IMR-90 (cell line): ENCODE results near the gene TOPORS. TPM values are rescaled to one million over a fixed set of nuclear protein-coding genes. Genes with fewer than 3 reads are reported as not detected.

Source experiments
- ATAC-seq: fragments of 200-7000 bp; cut with Tn5 transposase; 2 replicates; pipeline ENCODE4 v1.9.1; 2020; ENCODE audit warnings: low read depth, mild to moderate bottlenecking, moderate library complexity
- BruUV-seq: library from RNA; stranded (reverse); fragments of 400-500 nt; replicated peaks from 2 replicates; lab custom pipeline; 2021; lab: Mats Ljungman, UMichigan
- CTCF ChIA-PET: fragments of 300-600 bp; formaldehyde crosslinking; extraction: SDS; loops from one replicate; lab custom pipeline; 2021; ENCODE audit warnings: antibody characterized with exemption; lab: Yijun Ruan, JAX
- POLR2A ChIA-PET: fragments of 300-600 bp; sonication (Branson Sonifier 250); formaldehyde crosslinking; loops from one replicate; lab custom pipeline; 2022; ENCODE audit warnings: antibody characterized with exemption; ENCODE audit not compliant: unreplicated experiment; lab: Charles Lee
- DNase-seq: peaks from one replicate; pipeline ENCODE4 v3.0.0; 2013
- H2AFZ ChIP-seq: replicated peaks from 2 replicates; pipeline ENCODE3; 2013; ENCODE audit warnings: low read length, mild to moderate bottlenecking; ENCODE audit not compliant: poor library complexity
- H2AK5ac ChIP-seq: 2 replicates; pipeline ENCODE4 v1.6.1; 2013; ENCODE audit warnings: low read depth, low read length, inconsistent platforms
- H2AK9ac ChIP-seq: replicated peaks from 2 replicates; pipeline ENCODE3; 2013; ENCODE audit warnings: mild to moderate bottlenecking, low read depth, low read length, moderate library complexity; ENCODE audit not compliant: poor library complexity
- H2BK120ac ChIP-seq: 2 replicates; pipeline ENCODE4 v1.6.1; 2013; ENCODE audit warnings: low read depth, low read length, inconsistent platforms
- H2BK15ac ChIP-seq: 3 replicates; pipeline ENCODE4 v1.6.1; 2013; ENCODE audit warnings: low read depth, low read length, inconsistent platforms
- H2BK20ac ChIP-seq: 2 replicates; pipeline ENCODE4 v1.6.1; 2013; ENCODE audit warnings: low read depth, mild to moderate bottlenecking, inconsistent platforms, low read length, moderate library complexity
- H2BK5ac ChIP-seq: 2 replicates; pipeline ENCODE4 v1.6.1; 2013; ENCODE audit warnings: mild to moderate bottlenecking, low read depth, low read length, inconsistent platforms; ENCODE audit not compliant: poor library complexity, severe bottlenecking
- H3K14ac ChIP-seq: replicated peaks from 2 replicates; pipeline ENCODE4 v1.6.1; 2013; ENCODE audit warnings: low read depth, low read length, inconsistent platforms
- H3K18ac ChIP-seq: 2 replicates; pipeline ENCODE4 v1.6.1; 2013; ENCODE audit warnings: low read depth, low read length, control low read depth
- H3K23ac ChIP-seq: 2 replicates; pipeline ENCODE4 v1.6.1; 2013; ENCODE audit warnings: low read depth, low read length, inconsistent platforms
- H3K27ac ChIP-seq: 2 replicates; pipeline ENCODE4 v1.5.1; 2013; ENCODE audit warnings: mild to moderate bottlenecking, control low read depth, low read length; ENCODE audit not compliant: insufficient read depth
- H3K27me3 ChIP-seq: 2 replicates; pipeline ENCODE4 v1.6.1; 2013; ENCODE audit warnings: low read length; ENCODE audit not compliant: control insufficient read depth, insufficient read depth
- H3K36me3 ChIP-seq: 2 replicates; pipeline ENCODE4 v1.6.1; 2013; ENCODE audit warnings: low read length, mixed read lengths; ENCODE audit not compliant: control insufficient read depth, insufficient read depth
- H3K4ac ChIP-seq: 2 replicates; pipeline ENCODE4 v1.6.1; 2013; ENCODE audit warnings: low read depth, low read length, inconsistent platforms
- H3K4me1 ChIP-seq: 2 replicates; pipeline ENCODE4 v1.6.1; 2013; ENCODE audit warnings: low read length, mixed read lengths; ENCODE audit not compliant: control insufficient read depth, insufficient read depth
- H3K4me2 ChIP-seq: 2 replicates; pipeline ENCODE4 v1.6.1; 2013; ENCODE audit warnings: low read depth, mild to moderate bottlenecking, control low read depth, low read length, moderate library complexity
- H3K4me3 ChIP-seq: 2 replicates; pipeline ENCODE4 v1.5.1; 2013; ENCODE audit warnings: low read depth, mild to moderate bottlenecking, control low read depth, low read length, moderate library complexity; ENCODE audit not compliant: insufficient read depth
- H3K56ac ChIP-seq: 2 replicates; pipeline ENCODE4 v1.6.1; 2013; ENCODE audit warnings: low read length, inconsistent platforms; ENCODE audit not compliant: insufficient read depth; ENCODE audit errors: extremely low read depth
- H3K79me1 ChIP-seq, 2 experiments: 2 replicates each; pipeline ENCODE4 v1.6.1; 2013; ENCODE audit warnings: low read length in 2 of 2, inconsistent platforms in 1 of 2, low read depth in 1 of 2
- H3K9ac ChIP-seq: 2 replicates; pipeline ENCODE4 v1.6.1; 2013; ENCODE audit warnings: low read depth, low read length, control low read depth
- H3K9me1 ChIP-seq: 2 replicates; pipeline ENCODE4 v1.6.1; 2013; ENCODE audit warnings: low read length, inconsistent platforms; ENCODE audit not compliant: insufficient read depth
- H3K9me3 ChIP-seq: 2 replicates; pipeline ENCODE4 v1.6.1; 2013; ENCODE audit warnings: low read length; ENCODE audit not compliant: control insufficient read depth, insufficient read depth
- H4K20me1 ChIP-seq: 2 replicates; pipeline ENCODE4 v1.6.1; 2013; ENCODE audit warnings: low read length, inconsistent platforms; ENCODE audit not compliant: insufficient read depth
- H4K5ac ChIP-seq: 2 replicates; pipeline ENCODE4 v1.6.1; 2013; ENCODE audit warnings: mild to moderate bottlenecking, low read depth, low read length, control low read depth
- H4K8ac ChIP-seq, 2 experiments: 2 replicates each; pipeline ENCODE4 v1.6.1; 2013; ENCODE audit warnings: low read depth in 2 of 2, low read length in 2 of 2, control low read depth in 1 of 2, inconsistent platforms in 1 of 2
- H4K91ac ChIP-seq: 2 replicates; pipeline ENCODE4 v1.6.1; 2013; ENCODE audit warnings: low read depth, low read length, inconsistent platforms; ENCODE audit not compliant: insufficient read depth
- BHLHE40 ChIP-seq: fragments of 150-350 bp; IDR thresholded peaks from 2 replicates; pipeline ENCODE4 v1.6.1; 2016; ENCODE audit warnings: mild to moderate bottlenecking, low read depth, low read length
- CEBPB ChIP-seq: IDR thresholded peaks from 2 replicates; pipeline ENCODE4 v1.6.1; 2012; ENCODE audit warnings: low read depth, low read length, improper control_type of control experiment
- CHD1 ChIP-seq: IDR thresholded peaks from 2 replicates; pipeline ENCODE4 v1.6.1; 2012; ENCODE audit warnings: low read depth, low read length, improper control_type of control experiment
- CTCF ChIP-seq: conservative IDR thresholded peaks from 2 replicates; pipeline ENCODE4 v1.5.1; 2012; ENCODE audit warnings: mild to moderate bottlenecking, low read depth, low read length, improper control_type of control experiment
- ELK1 ChIP-seq: fragments of 150-350 bp; IDR thresholded peaks from 2 replicates; pipeline ENCODE4 v1.6.1; 2016; ENCODE audit warnings: low read depth, mild to moderate bottlenecking, low read length, moderate library complexity, borderline replicate concordance
- FOS ChIP-seq: fragments of 150-350 bp; IDR thresholded peaks from 2 replicates; pipeline ENCODE4 v1.6.1; 2016; ENCODE audit warnings: low read depth, low read length
- MAFK ChIP-seq: IDR thresholded peaks from 2 replicates; pipeline ENCODE4 v1.6.1; 2012; ENCODE audit warnings: low read depth, low read length, improper control_type of control experiment
- MAZ ChIP-seq: IDR thresholded peaks from 2 replicates; pipeline ENCODE4 v1.6.1; 2012; ENCODE audit warnings: low read depth, mild to moderate bottlenecking, low read length, improper control_type of control experiment, moderate library complexity, borderline replicate concordance
- MXI1 ChIP-seq: IDR thresholded peaks from 2 replicates; pipeline ENCODE4 v1.6.1; 2012; ENCODE audit warnings: low read depth, mild to moderate bottlenecking, low read length, moderate library complexity, borderline replicate concordance
- NFE2L2 ChIP-seq: fragments of 150-350 bp; IDR thresholded peaks from 2 replicates; pipeline ENCODE4 v1.6.1; 2016; ENCODE audit warnings: low read depth, mild to moderate bottlenecking, low read length
- POLR2A ChIP-seq: IDR thresholded peaks from 2 replicates; pipeline ENCODE4 v1.6.1; 2012; ENCODE audit warnings: mild to moderate bottlenecking, low read depth, low read length
- RAD21 ChIP-seq: IDR thresholded peaks from 2 replicates; pipeline ENCODE4 v1.6.1; 2012; ENCODE audit warnings: low read length, improper control_type of control experiment
- RCOR1 ChIP-seq: IDR thresholded peaks from 2 replicates; pipeline ENCODE4 v1.6.1; 2012; ENCODE audit warnings: mild to moderate bottlenecking, low read length, improper control_type of control experiment; ENCODE audit not compliant: insufficient replicate concordance
- RFX5 ChIP-seq: IDR thresholded peaks from 2 replicates; pipeline ENCODE4 v1.8.0; 2012; ENCODE audit warnings: low read depth, mild to moderate bottlenecking, low read length, moderate library complexity
- SMC3 ChIP-seq: fragments of 150-350 bp; IDR thresholded peaks from 2 replicates; pipeline ENCODE4 v1.6.1; 2016; ENCODE audit warnings: low read depth, mild to moderate bottlenecking, antibody characterized with exemption, low read length, moderate library complexity
- USF2 ChIP-seq: fragments of 150-350 bp; IDR thresholded peaks from 2 replicates; pipeline ENCODE4 v1.6.1; 2017; ENCODE audit warnings: mild to moderate bottlenecking, antibody characterized with exemption, low read length, low read depth
- WGBS, 2 experiments: methylation state at CpG; one replicate each; pipeline versions ENCODE4 v1.1.5 to v1.1.7; 2013; ENCODE audit warnings: missing lambda C conversion rate in 2 of 2; ENCODE audit not compliant: insufficient read length in 1 of 2; ENCODE audit errors: extremely low coverage in 2 of 2; 5-methylcytosine and 5-hydroxymethylcytosine counted together
- dilution Hi-C: fragments of 300-500 bp; cut with HindIII; formaldehyde crosslinking; loops from one replicate; pipeline ENCODE4 v1.14.3; 2018; ENCODE audit warnings: low sequenced_read_pairs; ENCODE audit not compliant: unreplicated experiment
- in situ Hi-C: fragments of 300-500 bp; cut with MboI; formaldehyde crosslinking; loops from 3 replicates; pipeline ENCODE4 v1.14.3; 2019; ENCODE audit warnings: low sequenced_read_pairs, inconsistent platforms, mixed read lengths
- intact Hi-C: fragments of 100-400 bp; cut with micrococcal nuclease; formaldehyde crosslinking; loops from 2 replicates; pipeline ENCODE4 v1.10.0; 2022
- polyA plus RNA-seq, 3 experiments: library from polyadenylated mRNA; depleted of rRNA; stranded (reverse); fragments of >200 nt; gene quantifications; 2 replicates each; pipeline ENCODE4 v1.2.3, GENCODE V29; 2012; ENCODE audit warnings: low replicate concordance in 1 of 3
- total RNA-seq: library from RNA; depleted of rRNA; stranded (reverse); fragments of >200 nt; gene quantifications from 2 replicates; pipeline ENCODE4 v1.2.3, GENCODE V29; 2012

The TOPORS gene
- total and polyA plus RNA-seq, 2 of the 4 experiments (the other 2 are of a cell fraction): 7.4 to 27.8 TPM

GRCh38 chr9:32590476-32590875, 38.1 kb upstream of the TOPORS start:
- no peak for ATAC-seq
- Histone ChIP-seq H2BK20ac (no peak overlapping the region), H4K20me1 (no peaks in the 10 kb centered on the region), H3K4me3 (no peak overlapping the region), H3K9ac (no peak overlapping the region), H4K8ac (no peak overlapping the region), H2BK15ac (no peak overlapping the region), H3K9me1 (no peaks in the 10 kb centered on the region), H2AK5ac (no peak overlapping the region), H3K79me1 (no peaks in the 10 kb centered on the region), H3K56ac (no peak overlapping the region), H4K91ac (no peak overlapping the region), H2AFZ (no peak overlapping the region), H3K14ac (no peak overlapping the region), H2AK9ac (no peak overlapping the region), H2BK5ac (no peak overlapping the region), H3K27ac (no peak overlapping the region), H3K18ac (no peak overlapping the region), H3K4me1 (no peaks in the 10 kb centered on the region), H4K5ac (no peak overlapping the region), H2BK120ac (no peak overlapping the region), H3K4me2 (no peak overlapping the region), H3K27me3 (peaks cover 1% of the 10 kb centered on the region; the same call in 1 of the 2 replicates), H3K4ac (no peak overlapping the region), H3K23ac (no peak overlapping the region), H3K9me3 (no peaks in the 10 kb centered on the region), H3K36me3 (no peaks in the 10 kb centered on the region)
- no TSS peak for BruUV-seq
- no CpG with 5 or more reads among the region's 2 CpGs for WGBS, 2 experiments
- POLR2A ChIA-PET: no interaction called here
- dilution Hi-C loops: no loop called here
- DNase-seq: no peak
- TF ChIP-seq MAFK (no peak), CTCF (no peak), USF2 (no peak), RCOR1 (no peak), CEBPB (no peak), POLR2A (no peak), SMC3 (no peak), ELK1 (no peak), RAD21 (no peak), MAZ (no peak), NFE2L2 (no peak), CHD1 (no peak), RFX5 (no peak), FOS (no peak), BHLHE40 (no peak), MXI1 (no peak)
- CTCF ChIA-PET: interaction anchor here (1.4 to 3.3 kb wide), 2 partner anchors 11 to 378 kb away, joined by 7 to 11 read pairs; no protein-coding TSS in a partner anchor
- in situ Hi-C loops: no loop called here
- intact Hi-C loops: no loop called here
